Measurements from ENCODE around the gene PPP1R7.

GRCh38 chr2:241149675-241149924, 667 bp upstream of the PPP1R7 start:
- no peak for TF ChIP-seq CTCF (IDR thresholded peaks at IDR 0.05; ENCODE audit: borderline replicate concordance, extremely low read depth, low read length, poor library complexity, severe bottlenecking)
- TF ChIP-seq EZH2 (IDR thresholded peaks at IDR 0.05; ENCODE audit: borderline replicate concordance, low read depth, low read length, severe bottlenecking): no peak

All from DND-41 (cell line).